ENCODE measurements around the gene TRIM27. TPM values are rescaled to one million over a fixed set of nuclear protein-coding genes. Genes with fewer than 3 reads are reported as not detected.

Gene TRIM27
- total RNA-seq, 1 donor from 2014 or later = 53.5 TPM

DNA sequence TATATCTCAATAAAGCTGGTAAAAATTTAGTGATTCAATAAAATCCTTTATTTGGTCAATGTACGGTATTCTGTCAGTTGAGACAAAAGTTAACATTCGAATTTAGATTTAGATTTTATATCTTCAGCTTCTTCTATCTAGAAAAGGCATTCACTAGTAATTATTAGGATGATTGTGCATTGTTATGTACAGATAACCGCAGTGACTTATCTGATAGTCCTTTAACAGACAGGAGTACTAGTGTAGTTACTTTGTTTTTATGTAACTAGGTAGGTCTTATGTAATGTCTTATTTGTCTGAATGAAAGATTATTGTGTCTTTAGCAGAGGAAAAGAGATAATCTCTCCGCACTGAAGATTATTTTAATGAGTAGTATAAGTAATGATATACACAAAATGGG is 31.3 kb downstream of the TRIM27 start:
- no peaks in the 10 kb centered on the region for H3K36me3 Mint-ChIP-seq (ENCODE audit: low read depth)
- peaks cover 6% of the 10 kb centered on the region for H3K4me1 Mint-ChIP-seq (ENCODE audit: low read depth)
- H3K9me3 Mint-ChIP-seq (ENCODE audit: low read depth) = no peaks in the 10 kb centered on the region
- H3K27me3 Mint-ChIP-seq (ENCODE audit: low read depth) = no peaks in the 10 kb centered on the region
- TF ChIP-seq, protein P1, sequence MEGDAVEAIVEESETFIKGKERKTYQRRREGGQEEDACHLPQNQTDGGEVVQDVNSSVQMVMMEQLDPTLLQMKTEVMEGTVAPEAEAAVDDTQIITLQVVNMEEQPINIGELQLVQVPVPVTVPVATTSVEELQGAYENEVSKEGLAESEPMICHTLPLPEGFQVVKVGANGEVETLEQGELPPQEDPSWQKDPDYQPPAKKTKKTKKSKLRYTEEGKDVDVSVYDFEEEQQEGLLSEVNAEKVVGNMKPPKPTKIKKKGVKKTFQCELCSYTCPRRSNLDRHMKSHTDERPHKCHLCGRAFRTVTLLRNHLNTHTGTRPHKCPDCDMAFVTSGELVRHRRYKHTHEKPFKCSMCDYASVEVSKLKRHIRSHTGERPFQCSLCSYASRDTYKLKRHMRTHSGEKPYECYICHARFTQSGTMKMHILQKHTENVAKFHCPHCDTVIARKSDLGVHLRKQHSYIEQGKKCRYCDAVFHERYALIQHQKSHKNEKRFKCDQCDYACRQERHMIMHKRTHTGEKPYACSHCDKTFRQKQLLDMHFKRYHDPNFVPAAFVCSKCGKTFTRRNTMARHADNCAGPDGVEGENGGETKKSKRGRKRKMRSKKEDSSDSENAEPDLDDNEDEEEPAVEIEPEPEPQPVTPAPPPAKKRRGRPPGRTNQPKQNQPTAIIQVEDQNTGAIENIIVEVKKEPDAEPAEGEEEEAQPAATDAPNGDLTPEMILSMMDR (IDR thresholded peaks at IDR 0.05) = no peak
- no peak overlapping the region for H3K27ac Mint-ChIP-seq (ENCODE audit: unreplicated experiment)
- no peak overlapping the region for H3K4me3 Mint-ChIP-seq (ENCODE audit: unreplicated experiment)
- DNase-seq (ENCODE audit: low spot score) = no peak

DNA sequence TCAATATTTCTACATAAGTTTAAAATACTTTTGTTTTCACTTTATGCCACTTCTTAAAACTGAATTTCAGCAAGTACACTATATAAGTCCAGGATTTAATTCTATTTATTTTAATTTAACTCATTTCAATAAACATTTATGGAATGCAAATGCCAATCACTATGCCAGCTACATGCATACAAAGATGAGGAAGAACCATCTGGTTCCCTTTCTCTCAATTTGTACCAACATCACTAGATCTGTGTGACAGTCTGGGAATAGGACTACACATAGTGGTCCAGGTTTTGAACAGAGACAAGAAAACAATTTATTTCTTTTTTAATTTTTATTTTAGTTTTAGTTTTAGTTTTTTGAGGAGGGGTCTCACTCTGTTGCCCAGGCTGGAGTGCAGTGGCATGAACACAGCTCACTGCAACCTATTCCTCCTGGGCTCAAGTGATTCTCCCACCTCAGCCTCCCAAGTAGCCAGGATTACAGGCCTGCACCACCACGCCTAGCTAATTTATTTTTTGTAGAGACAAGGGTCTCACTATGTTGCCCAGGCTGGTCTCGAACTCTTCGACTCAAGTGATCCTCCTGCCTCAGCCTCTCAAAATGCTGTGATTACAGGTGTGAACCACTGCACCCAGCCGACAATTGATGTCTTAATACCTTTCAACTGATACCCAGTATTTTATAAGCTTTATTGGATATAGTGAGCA is 35.8 kb downstream of the TRIM27 start:
- no peak for DNase-seq (ENCODE audit: low spot score)

GRCh38 chr6:28886079-28886439 is 37.7 kb downstream of the TRIM27 start:
- peaks cover 4% of the 10 kb centered on the region for H3K4me1 Mint-ChIP-seq (ENCODE audit: low read depth)
- no peak overlapping the region for H3K4me3 Mint-ChIP-seq (ENCODE audit: unreplicated experiment)
- H3K27me3 Mint-ChIP-seq (ENCODE audit: low read depth) = peaks cover 7% of the 10 kb centered on the region
- no peak for DNase-seq (ENCODE audit: low spot score)
- no peak overlapping the region for H3K27ac Mint-ChIP-seq (ENCODE audit: unreplicated experiment)
- no peaks in the 10 kb centered on the region for H3K36me3 Mint-ChIP-seq (ENCODE audit: low read depth)
- no peaks in the 10 kb centered on the region for H3K9me3 Mint-ChIP-seq (ENCODE audit: low read depth)
- TF ChIP-seq, protein P1 (IDR thresholded peaks at IDR 0.05) = no peak

More for the DNA sequence above, 35.8 kb downstream of the TRIM27 start:
- no peaks in the 10 kb centered on the region for H3K36me3 Mint-ChIP-seq (ENCODE audit: low read depth)
- H3K27me3 Mint-ChIP-seq (ENCODE audit: low read depth) = peaks cover 7% of the 10 kb centered on the region
- no peaks in the 10 kb centered on the region for H3K4me1 Mint-ChIP-seq (ENCODE audit: low read depth)
- H3K4me3 Mint-ChIP-seq (ENCODE audit: unreplicated experiment) = no peak overlapping the region
- no peaks in the 10 kb centered on the region for H3K9me3 Mint-ChIP-seq (ENCODE audit: low read depth)
- TF ChIP-seq, protein P1 (IDR thresholded peaks at IDR 0.05) = no peak
- H3K27ac Mint-ChIP-seq (ENCODE audit: unreplicated experiment) = no peak overlapping the region

DNA sequence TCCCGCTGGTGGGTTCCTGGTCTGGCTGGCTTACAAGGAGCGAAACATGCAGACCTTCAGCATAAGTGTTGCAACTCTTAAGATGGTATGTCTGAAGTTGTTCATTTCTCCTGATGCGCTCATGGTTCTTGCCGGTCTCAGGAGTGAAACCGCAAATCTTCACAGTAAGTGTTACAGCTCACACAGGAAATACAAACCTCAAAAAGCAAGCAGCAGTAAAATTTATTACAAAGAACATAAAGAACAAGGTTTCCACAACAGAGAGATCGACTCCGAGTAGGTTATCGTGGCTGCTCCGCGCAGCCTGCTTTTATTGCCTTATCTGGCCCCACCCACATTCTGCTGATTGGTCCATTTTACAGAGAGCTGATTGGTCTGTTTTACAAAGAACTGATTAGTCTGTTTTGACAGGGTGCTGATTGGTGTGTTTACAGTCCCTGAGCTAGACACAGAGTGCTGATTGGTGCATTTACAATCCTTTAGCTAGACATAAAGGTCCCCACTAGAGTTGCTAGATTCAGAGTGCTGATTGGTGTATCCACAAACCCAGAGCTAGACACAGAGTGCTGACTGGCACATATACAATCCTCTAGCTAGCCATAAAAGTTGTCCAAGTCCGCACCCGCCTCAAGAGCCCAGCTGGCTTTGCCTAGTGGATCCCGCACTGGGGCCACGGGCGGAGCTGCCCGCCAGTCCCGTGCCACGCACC is 39.2 kb downstream of the TRIM27 start:
- peaks cover 11% of the 10 kb centered on the region for H3K4me1 Mint-ChIP-seq (ENCODE audit: low read depth)
- H3K4me3 Mint-ChIP-seq (ENCODE audit: unreplicated experiment) = no peak overlapping the region
- H3K27ac Mint-ChIP-seq (ENCODE audit: unreplicated experiment) = no peak overlapping the region
- DNase-seq (ENCODE audit: low spot score) = no peak
- H3K27me3 Mint-ChIP-seq (ENCODE audit: low read depth) = peaks cover 7% of the 10 kb centered on the region
- H3K9me3 Mint-ChIP-seq (ENCODE audit: low read depth) = no peaks in the 10 kb centered on the region
- H3K36me3 Mint-ChIP-seq (ENCODE audit: low read depth) = no peaks in the 10 kb centered on the region
- TF ChIP-seq, protein P1 (IDR thresholded peaks at IDR 0.05) = no peak

DNA sequence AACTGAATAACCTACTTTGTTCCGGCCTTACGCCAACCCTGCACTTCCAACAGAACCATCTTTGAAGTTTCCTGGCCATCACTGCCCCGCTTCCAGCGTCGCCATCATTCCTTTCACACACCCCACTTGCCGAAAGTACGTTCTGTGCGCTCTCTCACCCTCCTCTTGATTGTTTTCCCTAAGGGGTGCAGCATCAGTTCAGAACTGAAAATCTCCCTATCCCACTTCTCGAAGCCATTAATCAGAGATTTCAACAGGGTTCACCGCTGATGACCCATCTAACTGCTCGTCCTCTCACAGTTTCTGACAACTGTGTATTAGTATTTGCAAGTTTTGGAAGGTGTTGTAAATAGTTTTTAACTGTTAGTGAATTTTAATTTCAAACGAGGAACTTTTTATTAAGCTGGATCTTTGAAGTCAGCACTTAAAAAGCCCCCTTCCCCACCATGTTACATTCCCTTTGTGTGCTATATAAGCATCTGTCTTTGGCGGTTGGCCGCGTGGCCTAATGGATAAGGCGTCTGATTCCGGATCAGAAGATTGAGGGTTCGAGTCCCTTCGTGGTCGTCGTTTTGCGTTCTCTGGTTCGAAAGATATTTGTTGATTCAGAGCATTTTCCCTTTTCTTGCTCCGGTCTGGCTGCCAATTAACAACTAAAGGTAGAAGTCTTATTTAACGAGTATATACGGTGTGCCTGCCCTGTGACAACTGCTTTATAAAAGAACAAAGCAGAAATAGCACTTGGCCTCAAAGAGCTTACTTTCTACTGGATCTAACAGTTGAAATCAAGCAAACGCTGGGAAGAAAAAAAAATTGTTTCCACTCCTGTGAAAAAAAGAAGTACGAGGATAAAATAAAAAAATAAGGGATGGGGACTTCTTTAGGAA is 42.6 kb downstream of the TRIM27 start:
- TF ChIP-seq, protein P1 (IDR thresholded peaks at IDR 0.05) = peak; percentile 0
- H3K36me3 Mint-ChIP-seq (ENCODE audit: low read depth) = no peaks in the 10 kb centered on the region
- H3K27ac Mint-ChIP-seq (ENCODE audit: unreplicated experiment) = peak overlapping the region; percentile 67
- H3K9me3 Mint-ChIP-seq (ENCODE audit: low read depth) = no peaks in the 10 kb centered on the region
- DNase-seq (ENCODE audit: low spot score) = no peak
- H3K4me3 Mint-ChIP-seq (ENCODE audit: unreplicated experiment) = peak overlapping the region; percentile 90
- H3K4me1 Mint-ChIP-seq (ENCODE audit: low read depth) = peaks cover 11% of the 10 kb centered on the region
- H3K27me3 Mint-ChIP-seq (ENCODE audit: low read depth) = peaks cover 22% of the 10 kb centered on the region
